Left renal pelvis (tissue), 4 donors: ENCODE data around the gene GPR150. TPM values are rescaled to one million over a fixed set of nuclear protein-coding genes. Genes with fewer than 3 reads are reported as not detected.

Source experiments
- DNase-seq, 4 donors: peaks; one replicate each; pipeline ENCODE4 v3.0.0-alpha.2; 2013; ENCODE audit warnings: low read depth in 4 of 4, low spot score in 3 of 4
- polyA plus RNA-seq, 4 donors: library from polyadenylated mRNA; unstranded; fragments of 120-200 nt; gene quantifications; one replicate each; pipeline ENCODE4 v1.2.1, GENCODE V29; 2013; ENCODE audit not compliant: insufficient read length in 4 of 4

Gene GPR150
- polyA plus RNA-seq, 4 donors = 0.11 TPM; not detected in 3

DNA sequence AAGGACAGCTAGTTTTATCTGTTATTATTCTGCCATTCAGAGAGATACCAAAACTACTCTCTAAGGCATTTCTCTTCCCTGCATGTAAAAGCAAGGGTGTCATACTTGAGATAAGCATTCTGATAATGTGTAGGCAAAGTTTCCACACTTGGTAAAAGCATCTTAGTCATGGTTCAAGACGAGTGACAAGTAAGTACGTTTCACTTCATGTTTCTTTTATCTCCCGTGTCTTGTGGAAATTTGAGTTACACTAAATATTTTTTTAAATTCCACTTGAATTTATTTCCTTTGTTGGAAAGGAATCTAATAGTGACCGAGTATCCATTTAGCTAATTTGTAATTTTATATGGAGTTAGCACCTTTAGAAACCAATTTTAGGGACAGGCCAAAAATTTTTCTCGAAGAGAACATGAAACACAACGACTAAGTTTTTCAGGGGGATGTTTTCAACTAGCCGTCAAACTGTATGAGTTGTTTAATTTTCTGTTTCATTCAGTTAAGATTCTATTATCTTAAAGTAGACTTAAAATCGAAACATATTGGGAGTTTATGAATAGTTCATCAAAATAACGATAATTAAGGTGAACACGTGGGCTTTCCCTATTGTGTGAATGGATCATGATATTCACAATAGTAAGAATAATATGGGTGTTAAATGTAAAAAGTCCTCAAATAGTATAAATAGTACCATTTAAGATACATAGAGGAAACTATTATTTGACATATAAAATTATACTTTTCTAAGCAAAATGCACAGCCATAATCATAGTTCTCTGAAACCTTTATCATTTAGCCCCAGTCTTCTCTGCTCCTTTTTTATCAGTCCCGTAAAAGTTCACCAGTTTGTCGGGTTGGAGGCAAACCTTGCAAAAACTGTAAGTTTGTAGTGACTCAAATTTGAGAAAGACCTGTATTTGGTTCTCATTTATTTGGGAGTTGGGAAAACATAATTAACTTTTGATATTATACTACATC lies 28.3 kb downstream of the GPR150 start:
- no peak for DNase-seq

GRCh38 chr5:95649274-95649673 lies 29.4 kb downstream of the GPR150 start:
- no peak for DNase-seq

- no peak for DNase-seq
Observed at GRCh38 chr5:95649842-95650620, 30.1 kb downstream of the GPR150 start.

GRCh38 chr5:95652849-95653248 lies 33.0 kb downstream of the GPR150 start:
- no peak for DNase-seq

DNA sequence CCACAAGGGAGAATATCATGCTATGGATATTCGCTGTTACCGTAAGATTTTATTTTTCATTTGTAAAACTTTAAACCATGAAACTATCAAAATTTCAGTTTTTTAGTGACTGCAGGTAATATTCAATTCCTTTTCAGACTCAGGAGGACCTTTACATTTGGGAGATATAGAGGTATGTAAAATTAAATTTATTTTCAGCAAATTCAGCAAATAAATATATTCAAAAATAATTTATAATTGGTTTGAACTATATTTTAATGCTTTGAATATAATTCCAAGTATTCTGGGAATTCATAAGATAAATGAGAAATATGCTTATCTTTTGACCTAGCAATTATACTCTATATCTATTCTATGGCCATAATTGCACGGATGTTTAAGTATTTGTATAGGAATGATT lies 34.3 kb downstream of the GPR150 start:
- DNase-seq = no peak

DNA sequence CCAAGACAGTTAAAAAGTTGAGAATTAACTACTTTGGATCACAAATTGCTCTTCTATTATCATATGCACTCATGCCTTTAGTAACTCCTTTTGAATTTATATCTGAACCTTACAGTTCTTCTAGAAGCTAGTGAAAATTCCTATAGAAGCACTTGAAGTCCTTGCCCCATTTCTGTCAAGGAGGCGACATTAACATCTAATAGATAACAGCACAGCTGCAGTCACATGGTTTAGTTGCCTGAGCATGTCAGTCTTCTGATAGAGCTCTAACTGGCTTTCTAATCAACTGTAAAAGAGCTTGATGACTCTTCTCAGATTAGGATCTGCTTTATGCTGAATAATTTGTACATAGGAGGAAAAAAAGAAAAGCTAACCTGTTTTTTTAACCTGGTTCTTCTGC lies 35.7 kb downstream of the GPR150 start:
- no peak for DNase-seq

DNA sequence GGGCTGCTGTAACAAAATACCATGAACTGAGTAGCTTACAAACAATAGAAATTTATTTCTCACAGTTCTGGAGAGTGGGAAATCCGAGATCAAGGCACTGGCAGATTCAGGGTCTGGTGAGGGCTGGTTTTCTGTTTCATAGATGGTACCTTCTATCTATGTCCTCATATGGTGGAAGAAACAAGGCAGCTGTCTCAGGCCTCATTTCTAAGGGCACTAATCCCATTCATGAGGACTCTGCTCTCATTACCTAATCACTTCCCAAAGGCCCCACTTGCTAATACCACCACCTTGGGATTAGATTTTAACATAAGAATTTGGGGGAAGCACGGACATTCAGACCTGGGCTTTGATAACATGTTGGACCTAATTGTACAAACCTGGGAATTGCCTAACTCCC lies 40.2 kb downstream of the GPR150 start:
- no peak for DNase-seq

GRCh38 chr5:95662946-95663345 lies 43.1 kb downstream of the GPR150 start:
- DNase-seq = no peak

DNA sequence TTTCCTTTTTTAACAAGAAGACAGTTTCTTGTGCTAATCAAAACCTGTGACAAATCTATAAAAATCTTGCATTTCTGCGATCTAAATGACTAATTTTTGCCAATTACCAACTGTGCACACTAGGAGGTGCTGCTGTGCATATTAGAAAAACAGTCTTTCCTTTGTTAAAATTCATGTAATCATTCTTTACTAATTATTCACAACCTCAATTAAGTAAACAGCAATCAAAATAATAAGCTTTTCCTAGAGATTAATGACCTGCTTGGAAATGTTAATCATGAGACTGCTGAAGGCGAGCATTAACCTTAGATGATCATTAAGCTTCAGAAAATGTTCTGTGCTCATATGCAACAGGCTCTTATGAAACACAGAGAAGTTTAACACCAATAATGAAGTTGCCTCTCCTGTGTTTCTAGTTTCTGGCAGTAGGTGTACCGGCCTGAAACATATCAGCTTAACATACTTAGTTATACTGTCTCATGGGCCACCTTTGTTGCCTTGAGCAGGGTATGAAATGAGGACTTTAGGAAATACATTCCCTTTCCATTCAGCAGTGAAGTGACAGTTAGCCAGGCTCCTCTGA lies 44.4 kb downstream of the GPR150 start:
- DNase-seq = no peak

DNA sequence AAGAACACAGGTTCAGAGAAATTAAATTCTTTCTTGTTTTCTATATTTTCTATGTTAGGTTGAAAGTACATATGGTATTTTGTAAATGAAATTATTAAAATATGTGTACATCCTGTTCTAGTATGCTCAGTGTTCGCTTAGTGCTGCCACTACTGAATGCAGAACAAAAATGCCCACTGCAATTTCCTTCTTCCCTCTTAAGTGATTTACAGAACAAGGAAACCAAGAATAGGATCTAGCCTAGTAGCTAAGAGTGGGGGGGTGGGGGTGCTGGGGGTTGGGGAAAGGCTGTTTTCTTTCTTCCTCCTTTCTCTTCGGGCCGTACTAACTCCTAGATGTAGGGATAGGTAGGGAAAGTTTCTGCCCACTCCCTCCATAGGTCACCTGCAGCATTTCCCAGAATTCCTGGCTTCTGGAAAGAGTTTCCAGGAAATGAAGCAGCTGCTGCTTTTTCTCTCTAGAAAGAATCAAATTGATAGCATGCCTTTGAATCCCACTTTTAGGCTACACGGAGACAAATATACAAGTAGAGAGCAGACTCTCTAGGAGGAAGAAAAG lies 47.3 kb downstream of the GPR150 start:
- no peak for DNase-seq

DNA sequence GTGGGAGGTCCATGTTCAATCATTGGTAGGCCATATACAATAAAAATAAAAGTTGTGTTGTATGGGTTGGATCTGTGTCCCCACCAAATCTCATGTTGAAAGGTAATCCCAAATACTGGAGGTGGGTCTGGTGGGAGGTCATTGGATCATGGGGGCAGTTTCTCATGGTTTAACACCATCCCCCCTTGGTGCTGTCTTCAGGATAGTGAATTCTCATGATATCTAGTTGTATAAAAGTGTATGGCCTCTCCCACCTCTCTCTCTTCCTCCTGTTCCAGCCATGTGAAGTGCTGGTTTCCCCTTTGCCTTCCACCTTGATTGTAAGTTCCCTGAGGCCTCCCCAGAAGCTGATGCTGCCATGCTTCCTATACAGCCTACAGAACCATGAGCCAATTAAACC lies 47.8 kb downstream of the GPR150 start:
- no peak for DNase-seq

- no peak for DNase-seq
Observed at GRCh38 chr5:95668216-95668615, 48.3 kb downstream of the GPR150 start.

DNA sequence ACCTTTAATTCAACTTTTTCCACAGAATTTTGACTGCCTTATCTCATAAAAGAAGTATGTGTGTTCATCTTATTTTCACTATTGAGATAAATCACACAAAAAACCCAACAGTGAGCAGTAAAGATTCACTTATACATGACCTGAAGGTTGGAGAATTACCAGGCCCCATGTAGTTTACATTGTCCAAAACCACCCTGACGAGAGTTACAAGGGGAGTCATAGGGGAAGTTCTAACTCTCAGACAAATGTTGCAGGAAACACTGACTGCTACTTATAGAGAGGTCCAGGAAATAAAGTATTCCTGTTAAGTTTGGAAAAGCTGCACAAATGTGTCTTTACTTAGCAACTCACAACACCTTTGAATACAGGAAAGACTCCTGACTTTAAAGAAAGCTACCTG lies 48.8 kb downstream of the GPR150 start:
- DNase-seq = no peak

DNA sequence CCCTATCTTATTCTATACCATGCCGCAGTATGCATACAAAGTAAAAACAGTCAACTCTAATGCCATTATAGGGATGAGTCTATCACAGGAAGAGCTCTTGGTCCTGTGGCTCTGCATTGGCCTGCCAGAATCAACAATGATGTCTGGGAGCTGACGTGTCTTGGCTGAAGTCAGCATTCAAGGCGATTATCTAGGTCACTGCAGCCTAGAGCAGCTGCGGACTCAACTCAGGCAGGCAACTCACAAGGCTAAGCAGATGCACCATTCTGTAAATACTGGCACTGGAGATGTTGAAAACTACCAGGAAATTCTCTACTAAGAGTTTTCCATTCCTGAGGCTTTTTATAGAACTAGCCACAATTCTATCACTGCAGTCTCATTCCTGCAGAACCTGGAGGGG lies 49.7 kb downstream of the GPR150 start:
- no peak for DNase-seq

DNA sequence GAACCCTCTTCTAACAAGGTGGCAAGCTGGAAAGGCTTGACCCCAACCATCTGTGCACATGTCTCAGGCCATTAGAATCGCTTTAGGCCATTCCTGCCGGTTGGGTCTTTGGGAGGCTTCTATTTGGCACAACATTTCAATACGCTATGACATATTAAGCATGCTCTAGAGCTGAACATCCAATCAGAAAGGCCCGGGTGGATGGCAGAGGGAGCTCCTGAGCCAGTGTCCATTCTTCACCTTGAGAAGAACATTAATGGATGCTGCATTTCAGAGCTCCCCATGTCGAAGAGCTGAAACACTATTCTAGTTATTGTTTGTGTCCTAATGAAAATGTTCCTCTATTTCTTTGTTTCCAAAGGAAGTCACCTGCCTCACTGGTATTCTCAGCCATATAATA lies 50.1 kb downstream of the GPR150 start:
- DNase-seq = no peak

DNA sequence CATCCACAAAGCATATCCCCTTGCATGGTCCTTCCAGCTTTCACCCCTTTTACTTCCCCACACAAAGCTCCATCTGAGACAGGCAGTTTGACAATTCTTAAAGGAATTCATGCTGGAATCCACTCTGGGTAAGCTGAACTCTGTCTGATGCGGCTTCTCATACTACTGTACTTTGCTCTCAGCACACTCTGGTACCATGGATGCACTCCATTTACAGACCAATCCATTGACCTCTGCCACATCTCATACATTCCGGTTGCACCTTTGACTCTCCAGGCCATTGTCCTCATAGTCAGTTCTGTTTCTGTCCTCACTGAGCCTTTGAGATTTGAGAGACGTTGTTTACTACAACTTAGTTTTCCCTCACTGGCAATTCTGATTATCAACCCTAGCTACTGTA lies 50.7 kb downstream of the GPR150 start:
- no peak for DNase-seq

Other genes starting within 250 kb of the GPR150 start
- gene FAM81B, start 228.7 kb upstream of the GPR150 start, polyA plus RNA-seq = 1 to 10 TPM in 3 of 4 donors, not detected in 1; 3.7 to 9.0 (median 6.2) TPM
- gene SKIC3, start 65.1 kb upstream of the GPR150 start, polyA plus RNA-seq = 10 to 100 TPM; 70.0 to 99.9 (median 90.3) TPM
- gene ARSK, start 65.0 kb upstream of the GPR150 start, polyA plus RNA-seq = 10 to 100 TPM; 15.1 to 16.8 (median 15.8) TPM
- gene RFESD, start 26.7 kb downstream of the GPR150 start, polyA plus RNA-seq = 1 to 10 TPM; 4.3 to 5.9 (median 5.1) TPM
- 1 to 10 TPM; 1.6 to 2.0 (median 1.7) TPM for gene SPATA9, start 62.9 kb downstream of the GPR150 start, polyA plus RNA-seq
- gene RHOBTB3, start 111.2 kb downstream of the GPR150 start, polyA plus RNA-seq = 10 to 100 TPM; 62.0 to 88.7 (median 81.6) TPM
- 10 to 100 TPM; 15.2 to 59.4 (median 51.4) TPM for gene GLRX, start 202.6 kb downstream of the GPR150 start, polyA plus RNA-seq